Peyer's patch (tissue), 4 donors: ENCODE measurements around the gene RPL31.

Experiments
- POLR2A ChIP-seq, 2 donors: fragments of 450-650 bp; IDR thresholded peaks; one replicate each; pipeline ENCODE4 v1.5.1; 2017; ENCODE audit warnings: antibody characterized with exemption in 2 of 2, mild to moderate bottlenecking in 2 of 2, moderate library complexity in 2 of 2
- TF ChIP-seq, protein P1 (sequence below), 6 experiments: fragments of 450-650 bp in 4 of 6; fragments of 200-600 bp in 2 of 6; sonication (generic) in 1 of 6; IDR thresholded peaks; one replicate each; pipeline ENCODE4 v1.5.1; 2017 to 2019; ENCODE audit warnings: antibody characterized with exemption in 6 of 6, mild to moderate bottlenecking in 3 of 6, moderate library complexity in 1 of 6

DNA sequence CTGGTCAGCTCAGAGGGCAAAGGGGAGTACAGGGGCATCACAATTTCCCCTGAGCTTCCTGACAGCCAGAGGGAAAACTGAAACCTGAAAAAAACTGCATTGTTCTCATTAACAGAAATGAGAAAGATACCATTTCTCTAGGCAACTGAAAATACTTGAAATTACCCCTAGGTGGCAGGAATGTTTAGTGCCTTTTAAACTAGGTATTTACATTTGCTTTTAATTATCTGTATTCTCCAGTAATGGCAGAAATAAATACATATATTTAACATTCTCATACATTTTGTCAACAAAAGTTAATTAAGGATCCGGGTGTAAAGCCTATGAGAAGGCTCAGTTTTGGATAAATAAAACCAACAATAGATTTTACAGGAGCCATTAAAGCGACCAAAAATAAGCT, 34.5 kb downstream of the RPL31 start:
- TF ChIP-seq, protein P1, sequence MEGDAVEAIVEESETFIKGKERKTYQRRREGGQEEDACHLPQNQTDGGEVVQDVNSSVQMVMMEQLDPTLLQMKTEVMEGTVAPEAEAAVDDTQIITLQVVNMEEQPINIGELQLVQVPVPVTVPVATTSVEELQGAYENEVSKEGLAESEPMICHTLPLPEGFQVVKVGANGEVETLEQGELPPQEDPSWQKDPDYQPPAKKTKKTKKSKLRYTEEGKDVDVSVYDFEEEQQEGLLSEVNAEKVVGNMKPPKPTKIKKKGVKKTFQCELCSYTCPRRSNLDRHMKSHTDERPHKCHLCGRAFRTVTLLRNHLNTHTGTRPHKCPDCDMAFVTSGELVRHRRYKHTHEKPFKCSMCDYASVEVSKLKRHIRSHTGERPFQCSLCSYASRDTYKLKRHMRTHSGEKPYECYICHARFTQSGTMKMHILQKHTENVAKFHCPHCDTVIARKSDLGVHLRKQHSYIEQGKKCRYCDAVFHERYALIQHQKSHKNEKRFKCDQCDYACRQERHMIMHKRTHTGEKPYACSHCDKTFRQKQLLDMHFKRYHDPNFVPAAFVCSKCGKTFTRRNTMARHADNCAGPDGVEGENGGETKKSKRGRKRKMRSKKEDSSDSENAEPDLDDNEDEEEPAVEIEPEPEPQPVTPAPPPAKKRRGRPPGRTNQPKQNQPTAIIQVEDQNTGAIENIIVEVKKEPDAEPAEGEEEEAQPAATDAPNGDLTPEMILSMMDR (IDR thresholded peaks at IDR 0.05), result peak in 5 of 6 experiments; percentile 32 to 64 (median 55)
- no peak for TF ChIP-seq POLR2A (IDR thresholded peaks at IDR 0.05)
